Fibroblast of gingiva (primary cell): ENCODE data around the gene CCDC157.
"Not testable (repeated sequence)": the region's sequence is repeated elsewhere in the genome, so short reads cannot be mapped to it uniquely, and the experiment has no call there.

ENCODE experiments used
- DNase-seq: peaks from one replicate; pipeline ENCODE4 v3.0.0-alpha.2; 2011; ENCODE audit warnings: low read depth

The CCDC157 gene

DNA sequence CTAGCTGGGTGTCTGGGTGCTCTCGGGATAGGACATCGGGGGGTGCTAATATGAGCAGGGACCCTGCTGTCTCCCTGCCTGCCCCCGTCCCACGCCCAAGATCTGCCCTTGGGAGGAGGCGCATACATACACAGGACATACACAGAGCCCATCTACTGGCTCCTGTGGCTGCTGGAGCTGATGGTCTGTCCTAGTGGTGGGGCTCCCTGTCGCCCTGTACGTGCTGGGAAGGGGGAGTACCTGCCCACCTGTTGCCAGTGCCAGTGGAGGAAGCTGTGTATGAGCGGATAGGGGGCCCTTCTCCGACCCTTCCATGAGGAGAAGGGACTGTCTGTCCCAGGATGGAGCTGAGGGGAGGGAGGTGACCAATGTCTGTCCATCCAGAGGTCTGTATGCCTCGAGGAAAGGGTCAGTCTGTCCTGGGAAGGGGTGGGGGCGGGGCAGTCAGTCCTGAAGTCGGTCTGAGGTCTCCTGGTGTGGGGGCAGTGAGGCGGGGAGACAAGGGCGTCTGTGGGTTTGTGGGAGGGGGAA lies 31.0 kb upstream of the CCDC157 start:
- DNase-seq: no peak

DNA sequence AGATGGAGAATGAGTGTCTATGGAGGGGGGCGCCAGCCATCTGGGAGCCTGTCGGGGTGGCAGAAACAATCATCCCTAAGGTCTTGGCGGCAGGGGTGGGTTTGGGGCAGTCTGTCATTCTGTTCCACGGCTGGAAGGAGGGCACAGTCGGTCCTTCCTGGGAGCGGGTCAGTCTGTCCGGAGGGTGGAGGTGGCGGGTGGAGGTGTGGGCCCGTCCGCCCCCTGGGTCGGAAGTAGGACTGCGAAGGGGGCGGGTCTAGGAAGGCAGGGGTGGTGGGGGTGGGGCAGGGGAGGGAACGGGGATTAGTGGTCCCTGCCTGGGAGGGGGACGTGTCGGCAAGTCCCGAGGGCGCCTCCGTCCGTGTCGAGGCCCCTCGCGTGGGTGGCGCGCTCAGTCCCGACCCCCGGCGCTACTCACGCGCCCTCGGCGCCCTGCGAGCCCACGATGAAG lies 30.5 kb upstream of the CCDC157 start:
- no peak for DNase-seq

DNA sequence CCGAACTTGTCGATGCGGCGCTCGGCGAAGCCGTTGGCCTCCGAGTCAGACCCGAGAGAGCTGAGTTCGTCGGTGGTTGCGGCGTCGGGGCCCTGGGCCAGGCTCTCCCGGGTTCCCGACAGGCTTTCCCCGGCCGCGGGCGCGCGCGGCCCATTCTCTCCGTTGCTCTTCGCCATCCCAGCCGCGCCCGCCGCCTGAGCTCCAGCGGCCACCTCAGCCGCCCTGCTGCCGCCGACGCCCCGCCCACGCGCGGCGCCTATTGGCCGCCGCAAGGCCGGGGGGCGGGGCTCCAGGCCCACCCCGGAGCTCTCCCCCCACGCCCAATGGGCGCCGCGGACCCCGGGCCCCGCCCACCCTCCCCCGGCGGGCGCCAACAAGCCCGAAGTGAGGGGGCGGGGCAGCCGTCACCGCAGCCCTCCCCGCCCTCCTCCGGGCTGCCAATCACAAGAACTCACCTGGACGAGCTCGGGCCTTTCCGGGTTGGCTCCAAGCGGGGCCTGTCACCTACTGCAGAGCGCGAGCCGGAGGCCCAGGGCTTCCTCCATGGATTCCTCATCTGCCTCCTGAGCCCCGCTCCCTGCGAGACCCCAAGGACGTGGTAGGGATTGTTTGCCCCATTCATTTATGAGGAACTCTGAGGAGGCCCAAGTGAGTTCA lies 30.0 kb upstream of the CCDC157 start, which contains the start of gene TBC1D10A:
Gene TBC1D10A (minus strand): TSS at position 236 of the 657 bp plus-strand sequence. CDS start 60 bp downstream, at position 176.
- DNase-seq: peak; percentile 85

DNA sequence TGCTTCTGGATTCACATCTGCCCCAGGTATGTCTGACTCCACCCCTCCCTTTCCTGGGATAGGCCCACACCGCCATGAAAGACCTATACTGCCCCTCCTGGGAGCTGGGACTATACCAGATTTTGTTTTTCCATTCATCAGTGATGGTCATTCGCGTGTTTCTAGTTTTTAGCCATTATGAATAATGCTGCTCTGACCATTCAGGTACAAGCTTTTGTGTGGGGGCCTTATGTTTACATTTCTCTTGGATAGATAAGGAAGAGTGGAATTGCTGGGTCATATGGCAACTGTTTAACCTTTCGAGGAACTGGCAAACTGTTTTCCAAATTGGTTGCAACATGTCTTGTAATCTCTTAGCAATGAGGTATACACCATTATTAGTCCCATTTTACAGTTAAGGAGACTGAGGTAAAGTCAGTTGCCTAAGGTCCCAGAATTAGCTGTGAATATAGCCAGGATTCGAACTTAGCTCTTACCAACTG lies 28.9 kb upstream of the CCDC157 start:
- no peak for DNase-seq

DNA sequence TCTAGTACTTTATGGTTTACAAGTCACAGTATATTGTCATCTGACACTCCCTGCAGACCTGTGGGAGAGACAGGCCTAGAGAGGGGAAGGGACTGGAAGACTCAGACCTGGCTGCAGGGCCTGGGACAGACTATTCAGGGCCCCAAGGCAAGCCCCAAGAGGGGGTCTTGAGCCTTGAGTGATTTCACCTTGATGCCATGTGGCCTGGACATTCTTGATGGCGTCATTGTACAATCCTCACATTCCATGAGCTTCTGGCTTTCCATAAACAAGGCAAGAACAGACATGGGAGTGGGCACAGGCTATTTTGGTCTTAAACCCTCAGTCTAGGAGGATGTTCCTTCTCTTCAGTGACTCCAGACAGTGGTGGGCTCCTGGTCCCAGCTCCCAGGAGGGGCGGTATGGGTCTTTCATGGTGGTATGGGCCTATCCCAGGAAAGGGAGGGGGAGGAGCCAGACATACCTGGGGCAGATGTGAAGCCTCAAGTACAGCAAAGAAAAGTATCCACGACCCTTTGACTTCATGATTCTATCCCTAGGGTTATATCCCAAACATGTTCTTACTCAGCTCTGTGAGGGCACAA lies 28.2 kb upstream of the CCDC157 start:
- DNase-seq: no peak

DNA sequence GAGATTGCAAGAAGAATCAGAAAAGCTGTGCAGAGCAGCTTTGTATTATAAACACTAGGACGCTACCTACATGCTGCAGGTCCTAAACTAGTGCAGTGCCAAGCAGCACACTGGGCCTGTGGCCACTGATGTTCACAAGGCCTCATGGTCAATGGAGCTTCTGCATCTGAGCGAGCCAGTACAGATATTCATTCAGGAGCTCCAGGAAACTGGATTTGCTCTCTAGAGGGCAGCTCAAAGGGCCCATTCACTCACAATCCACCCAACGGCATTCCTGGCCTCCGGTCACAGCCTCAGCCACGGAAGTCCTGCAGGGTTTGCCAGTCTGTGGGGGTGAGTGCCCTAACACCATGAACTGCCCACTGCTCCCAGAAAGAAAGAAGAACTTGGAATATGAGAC lies 24.3 kb upstream of the CCDC157 start:
- DNase-seq: no peak

DNA sequence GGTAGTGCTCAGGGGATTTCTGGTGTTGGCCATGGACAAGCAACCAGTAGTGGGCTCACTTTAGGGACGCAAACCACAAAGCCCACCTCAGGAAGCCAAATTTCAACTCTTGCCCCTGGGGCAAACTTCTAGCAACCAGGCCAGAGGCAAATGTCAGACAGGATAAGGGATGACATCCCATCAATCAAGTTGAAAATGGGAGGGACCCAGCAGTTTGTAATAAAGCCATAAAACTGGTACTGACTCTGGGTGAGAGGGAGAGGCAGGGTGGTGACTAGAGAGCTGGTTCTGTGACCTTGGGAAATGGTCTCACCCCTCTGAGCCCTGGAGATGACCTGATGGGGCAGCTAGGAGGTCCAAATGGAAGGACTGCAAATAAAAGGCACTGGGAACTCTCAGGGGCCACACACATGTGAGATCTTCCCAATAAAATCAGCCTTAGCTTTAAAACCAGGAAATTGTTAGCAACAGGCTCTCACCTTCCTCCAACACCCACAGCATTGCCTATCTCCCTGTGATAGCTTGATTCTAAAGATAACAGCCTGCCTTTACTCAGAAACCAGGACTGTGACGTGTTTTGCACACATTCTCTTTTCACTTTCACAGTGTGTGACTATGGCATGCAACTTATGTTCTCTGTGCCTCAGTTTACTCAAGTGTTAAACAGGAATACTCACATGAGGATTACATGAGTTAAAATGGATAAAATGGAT lies 23.7 kb upstream of the CCDC157 start:
- no peak for DNase-seq

DNA sequence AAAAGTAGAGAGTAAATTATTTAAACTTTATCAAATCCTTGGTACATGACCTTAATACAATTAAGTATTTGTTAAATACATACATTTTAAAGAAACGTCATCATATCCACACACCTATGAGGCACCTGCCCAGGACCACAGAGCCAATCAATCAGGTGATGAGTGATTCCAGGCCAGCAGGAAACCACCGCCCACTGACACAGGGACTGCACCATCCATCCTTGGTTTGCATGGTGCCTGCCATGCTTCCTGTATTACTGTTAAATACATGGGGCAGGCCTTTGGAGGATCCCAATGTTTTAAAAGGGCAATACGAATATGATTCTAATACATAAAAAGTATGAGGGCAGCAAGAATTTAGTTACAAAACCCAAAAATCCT lies 23.1 kb upstream of the CCDC157 start:
- DNase-seq: no peak

DNA sequence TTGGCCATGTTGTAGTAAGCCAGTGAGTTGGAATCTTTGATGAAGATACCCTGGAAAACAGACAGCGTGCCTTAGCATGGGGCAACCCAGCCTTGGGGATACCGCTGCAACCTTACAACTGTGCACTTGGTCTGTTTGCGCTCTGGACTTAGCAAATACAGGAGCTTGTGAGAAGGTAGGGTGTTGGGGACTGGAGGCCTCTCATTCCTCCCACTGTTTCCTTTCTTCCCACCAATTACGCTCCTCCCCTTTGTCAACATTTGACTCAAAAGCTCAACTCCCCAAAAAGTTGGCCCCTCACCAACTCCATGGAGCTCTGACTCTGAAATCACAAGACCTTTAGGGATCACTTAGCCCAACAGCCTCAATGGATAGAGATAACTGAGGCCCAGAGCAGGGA lies 22.2 kb upstream of the CCDC157 start:
- no peak for DNase-seq

DNA sequence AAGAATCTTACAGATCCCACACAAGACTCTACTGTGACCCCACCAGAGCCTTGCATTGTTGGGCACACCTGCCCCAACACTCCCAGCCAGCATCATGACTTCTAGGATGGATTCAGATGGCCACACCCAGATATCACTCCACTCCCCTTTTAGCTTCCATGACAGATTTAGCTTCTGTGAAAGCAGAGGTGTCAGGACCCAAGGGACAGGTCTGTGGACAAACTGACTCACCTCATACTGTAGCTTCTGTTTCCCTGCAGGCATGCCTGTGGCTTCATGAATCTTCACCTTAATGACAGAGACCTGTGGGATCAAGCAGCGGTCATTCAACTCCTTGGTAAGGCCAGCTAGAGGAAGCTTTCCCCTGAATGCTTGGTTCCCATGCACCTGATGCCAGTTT lies 21.6 kb upstream of the CCDC157 start:
- DNase-seq: no peak

DNA sequence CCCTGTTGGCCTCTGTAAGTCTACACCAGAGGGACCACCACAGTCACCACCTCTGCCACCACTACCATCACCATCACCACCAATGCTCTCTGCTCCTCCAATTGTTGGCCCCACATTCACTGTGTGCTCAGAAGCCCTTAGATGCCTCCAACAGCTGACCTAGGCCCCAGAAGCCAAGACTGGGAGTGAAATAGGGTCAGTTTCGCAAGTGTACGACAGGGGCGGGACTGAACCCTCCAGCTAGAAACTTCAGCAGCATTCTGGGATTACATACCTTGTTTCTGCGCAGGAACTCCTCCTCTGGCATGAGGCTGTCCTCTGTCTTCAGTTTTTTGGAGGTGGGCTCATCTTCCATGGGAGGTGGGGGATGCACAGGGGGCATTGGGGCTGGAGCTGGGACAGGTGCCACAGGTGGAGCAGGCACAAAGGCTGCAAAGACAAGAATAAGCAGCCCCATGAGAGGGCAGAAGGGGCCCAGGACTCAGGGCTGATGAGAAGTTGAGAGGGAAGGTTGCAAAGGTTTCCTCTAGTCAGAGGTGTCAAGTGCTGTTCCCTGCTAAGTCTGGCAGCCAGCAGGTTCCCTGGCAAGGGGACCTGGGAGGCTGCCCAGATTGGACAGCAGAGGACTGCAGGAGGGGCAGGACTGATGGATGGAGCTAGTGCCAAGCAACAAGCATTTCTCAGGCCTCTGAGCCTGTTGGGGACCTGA lies 19.9 kb upstream of the CCDC157 start:
- no peak for DNase-seq

DNA sequence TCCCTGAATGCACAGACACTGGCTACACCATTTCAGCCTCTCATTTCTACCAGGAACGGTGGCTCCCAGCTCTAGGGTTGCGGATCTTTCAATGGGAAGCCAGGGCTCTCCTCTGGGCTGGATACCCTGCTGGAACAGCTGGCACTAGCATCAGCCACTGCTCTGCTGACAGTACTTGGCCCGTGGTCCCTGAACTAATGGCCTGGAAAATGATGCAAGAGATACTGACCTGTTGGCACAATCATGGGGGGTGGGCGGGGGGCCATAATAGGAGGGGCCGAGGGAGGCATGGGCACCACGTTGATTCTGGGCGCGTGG lies 19.4 kb upstream of the CCDC157 start:
- DNase-seq: no peak

DNA sequence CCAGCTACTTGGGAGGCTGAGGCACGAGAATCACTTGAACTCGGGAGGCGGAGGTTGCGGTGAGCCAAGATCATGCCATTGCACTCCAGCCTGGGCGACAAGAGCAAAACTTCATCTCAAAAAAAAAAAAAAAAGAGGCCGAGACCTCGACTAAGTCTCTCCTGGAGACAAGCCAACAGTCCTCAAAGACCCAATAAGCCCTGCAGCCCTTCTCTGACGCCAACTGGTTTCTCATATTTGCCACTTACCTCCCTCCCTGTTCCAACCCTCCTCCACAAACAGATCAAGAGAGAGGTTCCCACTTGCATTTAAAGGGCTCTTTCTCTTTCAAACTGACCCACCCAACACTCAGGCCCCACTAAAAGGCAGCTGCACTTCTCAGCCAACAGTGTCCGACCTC lies 18.5 kb upstream of the CCDC157 start:
- DNase-seq: not testable (repeated sequence)

DNA sequence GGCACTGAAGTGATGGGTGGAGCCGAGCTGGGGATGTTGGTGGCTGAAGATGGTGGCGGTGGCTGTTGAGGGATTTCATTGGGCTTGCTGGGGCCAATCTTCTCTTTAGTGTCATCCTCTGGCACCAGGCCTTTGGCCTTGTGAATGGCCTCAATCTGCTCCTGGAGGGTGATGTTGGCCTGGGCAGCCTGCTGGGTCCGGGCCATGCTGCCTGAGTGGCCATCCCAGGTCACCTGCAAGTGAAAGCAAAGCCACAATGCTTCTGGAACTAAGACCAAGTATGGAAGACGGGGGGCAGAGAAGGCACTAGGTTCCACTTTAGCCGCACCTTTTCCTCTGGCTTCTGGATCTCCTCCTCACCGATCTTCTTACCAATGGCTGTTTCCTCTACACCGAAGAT lies 18.0 kb upstream of the CCDC157 start:
- no peak for DNase-seq

DNA sequence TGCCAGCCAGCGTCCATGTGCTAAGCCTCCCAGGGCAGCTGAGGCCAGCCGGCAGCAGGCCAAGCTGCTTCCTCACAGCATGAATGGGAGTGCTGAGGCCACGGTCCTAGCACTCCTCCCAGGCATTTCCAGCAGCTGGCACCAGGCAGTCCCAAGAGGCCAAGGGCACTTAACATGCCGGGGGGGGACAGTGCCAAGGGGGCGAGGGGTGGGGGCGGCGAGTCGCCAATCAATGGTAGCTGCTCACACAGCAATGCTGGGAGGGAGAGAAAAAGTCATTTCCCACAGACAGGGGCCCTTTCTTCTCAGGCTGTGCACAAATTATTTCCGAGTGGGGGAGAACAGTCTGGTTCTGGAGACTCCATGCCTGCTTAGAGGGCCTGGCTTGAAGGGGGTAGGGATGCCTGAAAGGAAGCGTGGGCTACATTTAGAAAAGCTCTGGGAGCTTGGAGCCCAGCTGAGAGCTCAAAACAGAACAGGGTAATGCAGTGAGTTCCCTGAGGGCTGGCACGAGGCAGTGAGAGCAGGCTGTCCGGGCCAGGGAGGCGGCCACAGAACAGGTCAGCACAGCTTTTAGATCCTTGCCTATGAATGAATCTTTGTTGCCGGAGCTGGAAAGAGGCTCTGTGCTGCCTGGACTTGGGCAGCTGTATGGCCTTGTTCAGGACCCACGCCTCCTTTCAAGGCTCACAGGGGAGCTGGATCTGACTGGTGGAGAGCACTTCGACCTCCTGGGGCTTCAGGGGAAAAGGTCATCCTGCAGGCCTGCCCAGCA lies 15.7 kb upstream of the CCDC157 start:
- no peak for DNase-seq

DNA sequence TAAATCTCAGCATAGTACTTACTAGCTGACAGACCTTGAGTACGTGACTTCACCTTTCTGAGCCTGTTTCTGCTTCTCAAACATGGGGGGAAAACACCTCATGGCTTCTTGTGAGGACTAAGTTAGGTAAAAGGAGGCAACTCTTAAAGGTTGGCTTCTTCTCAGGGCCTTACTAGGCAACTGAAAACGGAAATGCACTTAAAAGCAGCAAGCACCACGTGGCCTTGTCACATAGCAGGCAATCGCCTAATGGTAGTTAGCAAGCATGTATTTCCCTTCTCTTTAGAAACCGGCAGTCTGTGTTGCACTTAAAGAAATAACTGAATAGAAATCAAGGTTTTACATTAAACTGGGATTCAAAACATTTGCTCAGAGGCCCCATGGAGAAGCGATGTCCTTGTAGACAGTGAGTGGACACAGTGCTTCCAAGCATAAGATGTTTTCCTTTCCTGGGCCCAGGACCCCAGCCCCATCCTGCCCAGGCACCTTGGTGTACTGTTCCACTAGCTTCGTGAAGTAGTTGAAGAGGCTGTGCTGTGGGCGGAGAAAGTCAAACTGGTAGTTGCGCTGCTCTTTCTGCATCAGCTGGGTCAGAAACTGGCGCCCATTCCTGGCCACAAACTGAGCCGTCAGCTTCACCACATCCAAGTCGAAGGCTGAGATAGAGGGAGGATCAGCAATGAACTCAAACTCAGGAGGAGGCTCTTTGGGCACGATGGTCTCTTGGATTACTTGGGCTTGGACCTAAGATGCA lies 12.2 kb upstream of the CCDC157 start:
- no peak for DNase-seq

DNA sequence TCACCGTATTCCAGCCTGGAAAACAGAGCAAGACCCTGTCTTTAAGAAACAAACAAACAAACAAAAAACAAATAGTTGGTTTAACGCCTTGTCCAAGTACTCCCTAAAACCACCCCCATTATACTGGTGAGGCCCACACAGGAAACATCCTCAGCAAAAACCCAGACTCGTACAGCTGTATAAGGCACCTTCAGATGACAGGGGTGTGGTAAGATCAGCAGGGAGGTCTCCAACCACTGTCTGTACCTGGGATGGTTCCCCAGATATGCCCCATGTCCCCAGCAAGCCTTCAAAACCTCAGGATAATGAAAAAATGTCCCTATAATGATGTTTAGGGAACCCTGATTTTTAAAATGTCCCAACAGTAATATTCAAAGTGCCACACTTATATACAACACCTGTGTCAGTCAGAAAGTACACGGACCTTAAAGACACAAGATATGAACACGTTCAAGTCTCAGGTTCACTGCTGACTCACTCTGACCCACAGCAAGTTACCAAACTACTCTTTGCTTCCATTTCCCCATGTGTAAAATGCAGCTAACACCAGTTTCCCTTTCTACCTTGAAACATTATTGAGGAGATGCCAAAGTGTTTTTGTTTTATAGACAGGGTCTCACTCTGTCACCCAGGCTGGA lies 9.4 kb upstream of the CCDC157 start:
- DNase-seq: no peak

DNA sequence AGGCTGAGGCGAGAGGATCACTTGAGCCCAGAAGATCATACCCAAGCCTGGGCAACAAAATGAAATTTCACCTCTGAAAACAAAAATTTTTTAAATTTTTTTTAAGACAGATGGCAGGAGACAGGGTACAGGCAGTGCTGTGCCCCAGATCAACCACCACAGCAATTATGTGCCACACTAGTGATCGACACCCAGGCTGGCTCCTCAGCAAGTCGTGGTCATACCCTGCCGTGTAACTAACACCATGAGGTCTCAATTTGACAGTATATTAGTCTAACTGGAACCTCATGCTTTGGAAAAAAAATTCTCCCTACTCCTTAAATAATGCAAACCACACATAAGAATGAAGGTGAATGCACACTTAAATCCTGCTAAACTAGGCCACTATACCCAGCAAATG lies 8.4 kb upstream of the CCDC157 start:
- DNase-seq: no peak

DNA sequence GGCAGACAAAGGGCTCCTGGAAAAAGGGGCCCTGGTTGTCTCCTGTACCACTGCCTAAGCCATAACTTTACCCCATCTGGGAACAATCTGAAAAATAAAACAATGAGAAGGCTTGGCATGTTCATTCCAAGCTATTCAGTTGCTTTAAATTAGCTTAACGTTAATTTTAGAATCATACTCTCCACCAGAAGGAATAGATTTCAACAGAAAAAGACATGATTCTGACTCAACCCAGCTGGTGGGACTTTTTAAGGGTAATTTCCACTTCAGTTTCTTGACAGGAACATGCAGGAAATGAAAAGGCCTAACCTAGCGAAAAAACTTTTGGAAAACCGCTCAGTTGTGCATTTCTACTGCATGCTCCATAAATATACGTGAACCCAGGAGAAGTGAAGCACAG lies 8.0 kb upstream of the CCDC157 start:
- peak; percentile 78 for DNase-seq

DNA sequence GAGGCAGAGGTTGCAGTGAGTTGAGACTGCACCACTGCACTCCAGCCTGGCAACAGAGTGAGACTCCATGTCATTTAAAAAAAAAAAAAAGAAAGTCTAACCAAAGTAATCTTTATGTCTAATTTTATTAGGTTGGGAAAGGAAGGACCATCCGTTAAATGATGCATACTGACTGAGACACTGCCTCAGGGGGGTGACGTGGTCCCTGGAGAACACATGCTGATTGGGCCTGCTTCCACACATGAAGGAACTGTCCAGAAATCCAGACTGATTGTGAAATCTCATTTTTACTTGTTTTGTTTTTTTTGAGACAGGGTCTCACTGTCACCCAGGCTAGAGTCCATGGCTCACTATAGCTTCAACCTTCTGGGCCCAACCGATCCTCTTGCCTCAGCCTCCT lies 5.6 kb upstream of the CCDC157 start:
- peak; percentile 47 for DNase-seq

DNA sequence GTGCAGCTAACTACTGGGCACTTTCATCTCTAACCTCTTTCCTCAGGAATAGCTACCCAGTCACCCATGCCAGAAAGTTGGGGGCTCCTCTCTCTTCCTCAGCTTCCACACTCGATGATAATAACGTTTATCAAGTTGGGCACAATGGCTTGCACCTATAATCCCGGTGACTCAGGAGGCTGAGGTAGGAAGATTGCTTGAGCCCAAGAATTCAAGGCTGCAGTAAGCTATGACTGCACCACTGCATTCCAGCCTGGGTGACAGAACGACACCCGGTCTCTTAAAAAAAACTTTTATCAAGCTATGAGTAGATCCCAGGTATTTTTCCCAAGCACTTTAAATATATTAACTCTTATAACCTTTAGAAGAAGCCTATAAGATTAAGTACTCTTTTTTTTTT lies 2.2 kb upstream of the CCDC157 start:
- no peak for DNase-seq
